ENCODE data around the gene DDX3X.
A peak's percentile ranks its signal among the peaks of the same experiment; 100 is the strongest.

Gene DDX3X

DNA sequence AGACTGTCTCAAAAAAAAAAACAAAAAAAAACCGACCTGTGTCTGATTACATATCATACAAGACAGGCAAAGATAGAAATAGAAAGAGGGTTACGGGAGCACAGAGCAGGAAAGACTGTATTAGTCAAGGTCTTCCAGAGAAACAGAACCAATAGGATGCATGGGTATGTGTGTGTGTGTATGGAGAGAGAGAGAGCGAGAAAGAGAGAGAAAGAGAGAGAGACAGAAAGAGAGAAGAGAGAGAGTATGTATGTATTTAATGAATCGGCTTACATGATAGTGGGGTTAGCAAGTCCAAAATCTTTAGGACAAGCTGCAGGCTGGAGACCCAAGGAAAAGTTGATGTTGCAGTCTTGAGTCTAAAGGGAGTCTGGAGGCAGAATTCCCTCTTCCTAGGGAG lies 7.5 kb upstream of the DDX3X start:
- no peaks in the 10 kb centered on the region for H3K36me3 ChIP-seq (ENCODE audit: control insufficient read depth in 1 of 2, insufficient read depth in 2 of 2, low read length in 2 of 2)
- no peak overlapping the region for H3K4me3 ChIP-seq (ENCODE audit: low read depth in 1 of 2, low read length in 2 of 2)
- H3K4me1 ChIP-seq (ENCODE audit: control insufficient read depth in 1 of 2, insufficient read depth in 2 of 2, low read length in 2 of 2), result no peaks in the 10 kb centered on the region
- H3K27ac ChIP-seq (ENCODE audit: low read depth, low read length), result no peak overlapping the region
- no peaks in the 10 kb centered on the region for H3K27me3 ChIP-seq (ENCODE audit: control insufficient read depth in 1 of 2, insufficient read depth in 2 of 2, low read length in 2 of 2)
- no peaks in the 10 kb centered on the region for H3K9me3 ChIP-seq (ENCODE audit: control insufficient read depth in 1 of 2, low read length in 2 of 2)
- H3K9ac ChIP-seq (ENCODE audit: low read depth in 1 of 2, low read length in 2 of 2), result no peak overlapping the region

DNA sequence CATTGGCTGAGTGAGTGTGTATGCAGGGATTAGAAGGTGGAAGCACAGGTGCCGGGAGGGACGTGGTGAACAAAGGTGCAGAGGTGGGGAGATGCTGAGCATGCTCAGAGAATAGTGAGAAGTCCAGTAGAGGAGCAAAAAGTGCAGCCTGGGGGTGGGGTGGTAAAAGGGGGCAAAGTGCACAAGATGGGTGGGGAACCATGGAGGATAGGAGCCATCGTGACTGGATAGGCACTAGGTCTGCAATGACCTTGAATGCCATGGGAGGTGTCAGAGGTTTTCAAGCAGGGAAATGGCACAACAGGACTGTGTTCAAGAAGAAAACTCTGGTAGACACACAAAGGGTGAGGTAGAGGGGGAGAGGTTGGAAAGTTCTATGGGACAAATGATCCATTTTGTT lies 6.6 kb upstream of the DDX3X start:
- Histone ChIP-seq H3K9ac (ENCODE audit: low read depth in 1 of 2, low read length in 2 of 2) (no peak overlapping the region), H3K27me3 (ENCODE audit: control insufficient read depth in 1 of 2, insufficient read depth in 2 of 2, low read length in 2 of 2) (no peaks in the 10 kb centered on the region), H3K27ac (ENCODE audit: low read depth, low read length) (no peak overlapping the region), H3K36me3 (ENCODE audit: control insufficient read depth in 1 of 2, insufficient read depth in 2 of 2, low read length in 2 of 2) (no peaks in the 10 kb centered on the region), H3K4me1 (ENCODE audit: control insufficient read depth in 1 of 2, insufficient read depth in 2 of 2, low read length in 2 of 2) (peaks cover 0 to 5% of the 10 kb centered on the region in 2 donors), H3K9me3 (ENCODE audit: control insufficient read depth in 1 of 2, low read length in 2 of 2) (no peaks in the 10 kb centered on the region), H3K4me3 (ENCODE audit: low read depth in 1 of 2, low read length in 2 of 2) (no peak overlapping the region)

GRCh38 chrX:41329101-41329500 lies 4.9 kb upstream of the DDX3X start:
- Histone ChIP-seq H3K9ac (ENCODE audit: low read depth in 1 of 2, low read length in 2 of 2) (no peak overlapping the region), H3K4me1 (ENCODE audit: control insufficient read depth in 1 of 2, insufficient read depth in 2 of 2, low read length in 2 of 2) (peaks cover 0 to 5% of the 10 kb centered on the region in 2 donors), H3K36me3 (ENCODE audit: control insufficient read depth in 1 of 2, insufficient read depth in 2 of 2, low read length in 2 of 2) (no peaks in the 10 kb centered on the region), H3K27me3 (ENCODE audit: control insufficient read depth in 1 of 2, insufficient read depth in 2 of 2, low read length in 2 of 2) (no peaks in the 10 kb centered on the region), H3K9me3 (ENCODE audit: control insufficient read depth in 1 of 2, low read length in 2 of 2) (no peaks in the 10 kb centered on the region), H3K27ac (ENCODE audit: low read depth, low read length) (no peak overlapping the region), H3K4me3 (ENCODE audit: low read depth in 1 of 2, low read length in 2 of 2) (no peak overlapping the region)

- peaks cover 0 to 5% of the 10 kb centered on the region in 2 donors for H3K4me1 ChIP-seq (ENCODE audit: control insufficient read depth in 1 of 2, insufficient read depth in 2 of 2, low read length in 2 of 2)
- peak overlapping the region; percentile 62 to 70 for H3K4me3 ChIP-seq (ENCODE audit: low read depth in 1 of 2, low read length in 2 of 2)
- H3K36me3 ChIP-seq (ENCODE audit: control insufficient read depth in 1 of 2, insufficient read depth in 2 of 2, low read length in 2 of 2), result no peaks in the 10 kb centered on the region
- H3K27ac ChIP-seq (ENCODE audit: low read depth, low read length), result peak overlapping the region; percentile 65
- peak overlapping the region; percentile 80 to 100 for H3K9ac ChIP-seq (ENCODE audit: low read depth in 1 of 2, low read length in 2 of 2)
- H3K27me3 ChIP-seq (ENCODE audit: control insufficient read depth in 1 of 2, insufficient read depth in 2 of 2, low read length in 2 of 2), result no peaks in the 10 kb centered on the region
- H3K9me3 ChIP-seq (ENCODE audit: control insufficient read depth in 1 of 2, low read length in 2 of 2), result no peaks in the 10 kb centered on the region
Measured at GRCh38 chrX:41332005-41332404, 2.0 kb upstream of the DDX3X start.

- no peaks in the 10 kb centered on the region for H3K36me3 ChIP-seq (ENCODE audit: control insufficient read depth in 1 of 2, insufficient read depth in 2 of 2, low read length in 2 of 2)
- peak overlapping the region; percentile 70 to 86 for H3K4me3 ChIP-seq (ENCODE audit: low read depth in 1 of 2, low read length in 2 of 2)
- H3K4me1 ChIP-seq (ENCODE audit: control insufficient read depth in 1 of 2, insufficient read depth in 2 of 2, low read length in 2 of 2), result peaks cover 0 to 9% of the 10 kb centered on the region in 2 donors
- no peaks in the 10 kb centered on the region for H3K9me3 ChIP-seq (ENCODE audit: control insufficient read depth in 1 of 2, low read length in 2 of 2)
- H3K27me3 ChIP-seq (ENCODE audit: control insufficient read depth in 1 of 2, insufficient read depth in 2 of 2, low read length in 2 of 2), result no peaks in the 10 kb centered on the region
- H3K9ac ChIP-seq (ENCODE audit: low read depth in 1 of 2, low read length in 2 of 2), result peak overlapping the region; percentile 80 to 100
- peak overlapping the region; percentile 99 for H3K27ac ChIP-seq (ENCODE audit: low read depth, low read length)
Measured at GRCh38 chrX:41332408-41333002, 1.5 kb upstream of the DDX3X start.

DNA sequence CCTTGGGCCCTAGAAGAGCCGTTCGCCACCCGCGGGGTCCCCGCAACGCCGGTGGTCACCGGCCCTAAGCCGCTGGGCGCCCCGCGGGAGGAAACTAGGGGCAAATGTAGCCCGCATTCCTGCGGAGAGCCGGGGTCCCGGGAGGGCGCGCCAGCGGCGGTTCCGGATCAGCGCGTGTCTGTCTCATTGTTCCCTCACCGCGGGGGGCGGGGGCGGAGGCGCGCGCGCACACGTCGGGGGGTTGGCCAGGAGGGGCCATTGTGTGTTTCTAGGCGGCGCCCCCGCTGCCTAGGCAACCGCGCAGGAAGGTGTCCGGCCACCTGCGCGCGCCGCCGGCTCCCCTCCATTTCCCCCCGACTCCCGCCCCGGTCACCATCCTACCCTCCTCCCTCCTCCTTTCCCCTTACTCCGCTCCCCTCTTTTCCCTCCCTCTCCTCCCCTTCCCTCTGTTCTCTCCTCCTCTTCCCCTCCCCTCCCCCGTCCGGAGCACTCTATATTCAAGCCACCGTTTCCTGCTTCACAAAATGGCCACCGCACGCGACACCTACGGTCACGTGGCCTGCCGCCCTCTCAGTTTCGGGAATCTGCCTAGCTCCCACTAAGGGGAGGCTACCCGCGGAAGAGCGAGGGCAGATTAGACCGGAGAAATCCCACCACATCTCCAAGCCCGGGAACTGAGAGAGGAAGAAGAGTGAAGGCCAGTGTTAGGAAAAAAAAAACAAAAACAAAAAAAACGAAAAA lies 789 bp upstream of the DDX3X start:
- Histone ChIP-seq H3K9me3 (ENCODE audit: control insufficient read depth in 1 of 2, low read length in 2 of 2) (no peaks in the 10 kb centered on the region), H3K36me3 (ENCODE audit: control insufficient read depth in 1 of 2, insufficient read depth in 2 of 2, low read length in 2 of 2) (no peaks in the 10 kb centered on the region), H3K4me3 (ENCODE audit: low read depth in 1 of 2, low read length in 2 of 2) (peak overlapping the region; percentile 86 to 87), H3K9ac (ENCODE audit: low read depth in 1 of 2, low read length in 2 of 2) (peak overlapping the region; percentile 99 to 100), H3K27me3 (ENCODE audit: control insufficient read depth in 1 of 2, insufficient read depth in 2 of 2, low read length in 2 of 2) (no peaks in the 10 kb centered on the region), H3K27ac (ENCODE audit: low read depth, low read length) (peak overlapping the region; percentile 99), H3K4me1 (ENCODE audit: control insufficient read depth in 1 of 2, insufficient read depth in 2 of 2, low read length in 2 of 2) (peaks cover 0 to 9% of the 10 kb centered on the region in 2 donors)

DNA sequence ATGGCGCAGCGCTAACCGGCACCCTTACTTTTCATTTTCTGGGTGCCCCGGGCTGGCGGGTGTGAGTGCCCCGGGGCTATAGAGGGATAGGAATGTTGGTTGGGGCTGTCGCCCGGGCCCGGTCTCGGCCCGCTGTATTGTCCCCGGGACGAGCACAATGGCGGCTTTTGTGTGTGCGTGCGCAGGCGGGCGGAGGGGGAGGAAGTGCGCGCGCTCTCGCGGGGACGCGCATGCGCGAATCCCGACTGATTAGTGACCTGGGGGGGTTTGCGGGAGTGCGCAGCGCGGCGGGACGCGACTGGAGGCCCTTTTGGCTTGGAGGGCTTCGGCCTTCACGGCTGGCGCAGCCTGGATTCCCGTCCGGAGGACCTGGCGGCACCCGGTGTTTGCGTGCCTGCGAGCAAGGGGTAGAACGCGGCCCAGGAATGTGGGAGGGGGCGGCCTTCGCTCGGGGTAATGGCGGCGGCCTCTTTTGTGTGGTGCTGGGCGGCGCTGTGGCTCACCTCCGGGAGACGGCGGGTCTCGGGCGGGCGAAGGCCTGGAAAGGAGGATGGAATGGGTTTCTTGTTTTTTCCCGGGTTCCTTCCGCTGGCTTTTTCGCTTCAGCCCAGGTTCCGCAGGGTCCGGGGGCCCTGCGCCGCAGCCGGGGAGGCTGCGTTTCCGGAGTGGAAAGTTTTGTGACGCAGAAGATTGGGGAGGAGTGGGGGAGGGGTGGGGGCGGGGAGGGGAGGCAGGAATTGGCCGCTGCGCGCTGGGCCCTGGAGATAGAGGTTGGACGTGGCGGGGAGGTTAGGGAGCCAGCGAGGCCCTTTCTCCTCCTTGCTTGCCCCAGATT lies 618 bp downstream of the DDX3X start:
- Histone ChIP-seq H3K9me3 (ENCODE audit: control insufficient read depth in 1 of 2, low read length in 2 of 2) (no peaks in the 10 kb centered on the region), H3K36me3 (ENCODE audit: control insufficient read depth in 1 of 2, insufficient read depth in 2 of 2, low read length in 2 of 2) (peaks cover 5 to 6% of the 10 kb centered on the region in 2 donors), H3K4me1 (ENCODE audit: control insufficient read depth in 1 of 2, insufficient read depth in 2 of 2, low read length in 2 of 2) (peaks cover 4 to 9% of the 10 kb centered on the region in 2 donors), H3K9ac (ENCODE audit: low read depth in 1 of 2, low read length in 2 of 2) (peak overlapping the region; percentile 99 to 100), H3K27ac (ENCODE audit: low read depth, low read length) (peak overlapping the region; percentile 99), H3K4me3 (ENCODE audit: low read depth in 1 of 2, low read length in 2 of 2) (peak overlapping the region; percentile 86 to 88), H3K27me3 (ENCODE audit: control insufficient read depth in 1 of 2, insufficient read depth in 2 of 2, low read length in 2 of 2) (no peaks in the 10 kb centered on the region)

GRCh38 chrX:41335198-41335957 lies 1.4 kb downstream of the DDX3X start:
- Histone ChIP-seq H3K27me3 (ENCODE audit: control insufficient read depth in 1 of 2, insufficient read depth in 2 of 2, low read length in 2 of 2) (no peaks in the 10 kb centered on the region), H3K4me3 (ENCODE audit: low read depth in 1 of 2, low read length in 2 of 2) (peak overlapping the region; percentile 86 to 88), H3K9ac (ENCODE audit: low read depth in 1 of 2, low read length in 2 of 2) (peak overlapping the region; percentile 63 to 100), H3K36me3 (ENCODE audit: control insufficient read depth in 1 of 2, insufficient read depth in 2 of 2, low read length in 2 of 2) (peaks cover 8 to 9% of the 10 kb centered on the region in 2 donors), H3K4me1 (ENCODE audit: control insufficient read depth in 1 of 2, insufficient read depth in 2 of 2, low read length in 2 of 2) (peaks cover 7 to 9% of the 10 kb centered on the region in 2 donors), H3K27ac (ENCODE audit: low read depth, low read length) (peak overlapping the region; percentile 75), H3K9me3 (ENCODE audit: control insufficient read depth in 1 of 2, low read length in 2 of 2) (no peaks in the 10 kb centered on the region)

- Histone ChIP-seq H3K9me3 (ENCODE audit: control insufficient read depth in 1 of 2, low read length in 2 of 2) (no peaks in the 10 kb centered on the region), H3K4me3 (ENCODE audit: low read depth in 1 of 2, low read length in 2 of 2) (peak overlapping the region; percentile 86 to 88), H3K36me3 (ENCODE audit: control insufficient read depth in 1 of 2, insufficient read depth in 2 of 2, low read length in 2 of 2) (peaks cover 11 to 13% of the 10 kb centered on the region in 2 donors), H3K9ac (ENCODE audit: low read depth in 1 of 2, low read length in 2 of 2) (peak overlapping the region; percentile 63 to 100), H3K4me1 (ENCODE audit: control insufficient read depth in 1 of 2, insufficient read depth in 2 of 2, low read length in 2 of 2) (peaks cover 9 to 10% of the 10 kb centered on the region in 2 donors), H3K27ac (ENCODE audit: low read depth, low read length) (no peak overlapping the region), H3K27me3 (ENCODE audit: control insufficient read depth in 1 of 2, insufficient read depth in 2 of 2, low read length in 2 of 2) (no peaks in the 10 kb centered on the region)
Measured at GRCh38 chrX:41335958-41336331, 2.0 kb downstream of the DDX3X start.

Measured in duodenal mucosa (tissue), 2 donors.